Endothelial cell of umbilical vein (primary cell): ENCODE data around the gene GRID1. TPM values are rescaled to one million over a fixed set of nuclear protein-coding genes. Genes with fewer than 3 reads are reported as not detected.

ENCODE experiments used
- BruUV-seq: library from RNA; stranded (reverse); fragments of 400-500 nt; replicated peaks from 2 replicates; lab custom pipeline; 2021; lab: Mats Ljungman, UMichigan
- CTCF ChIA-PET: fragments of 300-600, 350-600 bp; sonication (Branson Sonifier 250); formaldehyde crosslinking; loops from one replicate; lab custom pipeline; 2021; ENCODE audit warnings: antibody characterized with exemption, inconsistent platforms; lab: Charles Lee
- POLR2A ChIA-PET: fragments of 300-600, 350-600 bp; sonication (Branson Sonifier 250); formaldehyde crosslinking; loops from one replicate; lab custom pipeline; 2021; ENCODE audit warnings: antibody characterized with exemption, inconsistent platforms; lab: Charles Lee
- DNase-seq: peaks from one replicate; pipeline ENCODE4 v3.0.0-alpha.2; 2011; ENCODE audit warnings: low read depth, low spot score
- FAIRE-seq: peaks from 2 replicates; lab custom pipeline; 2011; peaks lifted over from hg19 to GRCh38; lab: Jason Lieb, UNC
- H2AFZ ChIP-seq: 2 replicates; pipeline ENCODE4 v1.6.0; 2012; ENCODE audit warnings: low read depth, low read length, control low read depth, inconsistent platforms
- H3K27ac ChIP-seq: 2 replicates; pipeline ENCODE4 v1.5.1; 2011; ENCODE audit warnings: low read depth, mild to moderate bottlenecking, control low read depth, low read length, moderate library complexity; ENCODE audit not compliant: insufficient read depth
- H3K27me3 ChIP-seq, 2 experiments: 2 replicates each; pipeline versions ENCODE4 v1.6.0 to v1.6.1; 2011; ENCODE audit warnings: low read length in 2 of 2, mixed read lengths in 1 of 2; ENCODE audit not compliant: control insufficient read depth in 2 of 2, insufficient read depth in 2 of 2
- H3K36me3 ChIP-seq, 2 experiments: 2 replicates in 1 of 2; 3 replicates in 1 of 2; pipeline ENCODE4 v1.5.1; 2011; ENCODE audit warnings: low read length in 2 of 2, mild to moderate bottlenecking in 1 of 2, moderate library complexity in 1 of 2; ENCODE audit not compliant: control insufficient read depth in 2 of 2, insufficient read depth in 2 of 2; ENCODE audit errors: extremely low read depth in 1 of 2
- H3K4me1 ChIP-seq: 3 replicates; pipeline ENCODE4 v1.5.1; 2011; ENCODE audit warnings: mild to moderate bottlenecking, low read length; ENCODE audit not compliant: control insufficient read depth, insufficient read depth; ENCODE audit errors: extremely low read depth
- H3K4me2 ChIP-seq: 2 replicates; pipeline ENCODE4 v1.6.1; 2011; ENCODE audit warnings: low read length, control low read depth, mixed read lengths; ENCODE audit not compliant: insufficient read depth
- H3K4me3 ChIP-seq, 3 experiments: fragments of 200-600 bp in 1 of 3; sonication (generic), shearing (Covaris generic) in 1 of 3; replicated peaks in 1 of 3; 2 replicates each; pipeline ENCODE4 v1.5.1; 2011 to 2016; ENCODE audit warnings: control low read depth in 3 of 3, low read length in 3 of 3, mild to moderate bottlenecking in 2 of 3, inconsistent platforms in 1 of 3, low read depth in 1 of 3, moderate library complexity in 1 of 3; ENCODE audit not compliant: insufficient read depth in 1 of 3
- H3K79me2 ChIP-seq: 2 replicates; pipeline ENCODE4 v1.6.0; 2012; ENCODE audit warnings: low read length, inconsistent platforms; ENCODE audit not compliant: control insufficient read depth, insufficient read depth
- H3K9ac ChIP-seq: replicated peaks from 2 replicates; pipeline ENCODE3; 2011; ENCODE audit warnings: low read length, control low read depth; ENCODE audit not compliant: insufficient read depth; ENCODE audit errors: extremely low read depth
- H3K9me1 ChIP-seq: replicated peaks from 3 replicates; pipeline ENCODE4 v1.6.0; 2011; ENCODE audit warnings: mild to moderate bottlenecking, low read length; ENCODE audit not compliant: control insufficient read depth, insufficient read depth; ENCODE audit errors: extremely low read depth
- H3K9me3 ChIP-seq: replicated peaks from 2 replicates; pipeline ENCODE4 v1.5.1; 2012; ENCODE audit warnings: low read length, inconsistent platforms; ENCODE audit not compliant: control insufficient read depth, insufficient read depth
- H4K20me1 ChIP-seq: replicated peaks from 2 replicates; pipeline ENCODE3; 2011; ENCODE audit warnings: mild to moderate bottlenecking, low read length; ENCODE audit not compliant: control insufficient read depth, insufficient read depth; ENCODE audit errors: extremely low read depth
- EZH2 ChIP-seq: IDR thresholded peaks from 2 replicates; pipeline ENCODE4 v1.6.1; 2012; ENCODE audit warnings: borderline replicate concordance, low read depth, mild to moderate bottlenecking, moderate library complexity, low read length, inconsistent platforms; ENCODE audit not compliant: severe bottlenecking
- FOS ChIP-seq: IDR thresholded peaks from 2 replicates; pipeline ENCODE4 v1.6.1; 2011; ENCODE audit warnings: mild to moderate bottlenecking, low read length, moderate library complexity, borderline replicate concordance; ENCODE audit not compliant: insufficient read depth
- GATA2 ChIP-seq: IDR thresholded peaks from 2 replicates; pipeline ENCODE4 v1.7.0; 2011; ENCODE audit warnings: low read depth, mild to moderate bottlenecking, moderate library complexity, mixed read lengths, low read length; ENCODE audit not compliant: insufficient read length, insufficient read depth
- JUN ChIP-seq: IDR thresholded peaks from 2 replicates; pipeline ENCODE4 v1.6.1; 2011; ENCODE audit warnings: borderline replicate concordance, low read depth; ENCODE audit not compliant: insufficient read length, insufficient read depth
- MYC ChIP-seq: IDR thresholded peaks from one replicate; pipeline ENCODE4 v1.6.1; 2011; ENCODE audit warnings: mild to moderate bottlenecking, low read depth, low read length
- POLR2A ChIP-seq: IDR thresholded peaks from 2 replicates; pipeline ENCODE4 v1.6.1; 2012; ENCODE audit warnings: low read depth, mild to moderate bottlenecking, control low read depth, low read length
- POLR2AphosphoS5 ChIP-seq: IDR thresholded peaks from 2 replicates; pipeline ENCODE4 v1.6.1; 2012; ENCODE audit warnings: low read depth, mild to moderate bottlenecking, control low read depth, low read length, moderate library complexity; ENCODE audit not compliant: insufficient read depth
- dilution Hi-C: fragments of 300-500 bp; cut with MboI; formaldehyde crosslinking; loops from one replicate; pipeline ENCODE4 v1.15.0; 2019; ENCODE audit warnings: low sequenced_read_pairs; ENCODE audit not compliant: extremely low pct_ligation_motif_present
- intact Hi-C: fragments of 100-400 bp; cut with micrococcal nuclease; formaldehyde crosslinking; loops from one replicate; pipeline ENCODE4 v1.10.0; 2022
- polyA plus RNA-seq, 4 experiments: library from polyadenylated mRNA; depleted of rRNA in 3 of 4; stranded (reverse) in 3 of 4; unstranded in 1 of 4; fragments of >200 nt; gene quantifications; 2 replicates each; pipeline versions ENCODE4 v1.2.1 to v1.2.3, GENCODE V29; 2011 to 2012; ENCODE audit warnings: missing spikeins in 1 of 4
- total RNA-seq: library from RNA; stranded (reverse); gene quantifications from 2 replicates; pipeline ENCODE4 v1.2.3, GENCODE V29; 2021
- TF ChIP-seq, protein P1 (sequence below), 2 donors: IDR thresholded peaks; 1 replicate in 1 of 2; 2 replicates in 1 of 2; pipeline ENCODE4 v1.5.1; 2011; ENCODE audit warnings: low read length in 2 of 2, mild to moderate bottlenecking in 2 of 2, moderate library complexity in 2 of 2, control low read depth in 1 of 2, inconsistent platforms in 1 of 2, low read depth in 1 of 2; ENCODE audit not compliant: insufficient read depth in 1 of 2; ENCODE audit errors: extremely low read depth in 1 of 2
- TF ChIP-seq, protein P2 (sequence below): IDR thresholded peaks from 2 replicates; pipeline ENCODE4 v1.6.1; 2011; ENCODE audit not compliant: insufficient read depth, insufficient read length

GRID1 gene
- total and polyA plus RNA-seq, 2 donors (not counting 3 experiments of a cell fraction or from before 2014, with no cell fraction given), result not detected

DNA sequence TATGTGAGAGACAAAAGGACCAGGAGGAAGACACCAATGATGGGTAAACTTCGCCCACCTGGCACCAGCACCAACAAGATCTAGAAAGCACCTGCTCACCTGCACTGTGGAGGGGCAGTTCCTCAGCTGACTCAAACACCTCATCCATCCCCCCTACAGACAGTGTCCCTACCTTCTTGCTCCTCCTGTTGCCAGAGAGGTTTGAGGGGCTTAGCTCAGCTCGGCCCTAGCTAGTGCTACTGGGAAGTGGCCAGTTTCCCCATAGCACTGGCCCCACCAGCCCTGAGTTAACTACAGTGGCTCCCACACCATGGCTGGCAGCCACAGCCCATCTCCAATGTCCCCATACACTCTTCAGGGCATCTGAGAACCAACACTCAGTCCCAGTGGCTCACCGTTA lies 70.8 kb downstream of the GRID1 start:
- TF ChIP-seq JUN, result no peak
- TF ChIP-seq, protein P1, sequence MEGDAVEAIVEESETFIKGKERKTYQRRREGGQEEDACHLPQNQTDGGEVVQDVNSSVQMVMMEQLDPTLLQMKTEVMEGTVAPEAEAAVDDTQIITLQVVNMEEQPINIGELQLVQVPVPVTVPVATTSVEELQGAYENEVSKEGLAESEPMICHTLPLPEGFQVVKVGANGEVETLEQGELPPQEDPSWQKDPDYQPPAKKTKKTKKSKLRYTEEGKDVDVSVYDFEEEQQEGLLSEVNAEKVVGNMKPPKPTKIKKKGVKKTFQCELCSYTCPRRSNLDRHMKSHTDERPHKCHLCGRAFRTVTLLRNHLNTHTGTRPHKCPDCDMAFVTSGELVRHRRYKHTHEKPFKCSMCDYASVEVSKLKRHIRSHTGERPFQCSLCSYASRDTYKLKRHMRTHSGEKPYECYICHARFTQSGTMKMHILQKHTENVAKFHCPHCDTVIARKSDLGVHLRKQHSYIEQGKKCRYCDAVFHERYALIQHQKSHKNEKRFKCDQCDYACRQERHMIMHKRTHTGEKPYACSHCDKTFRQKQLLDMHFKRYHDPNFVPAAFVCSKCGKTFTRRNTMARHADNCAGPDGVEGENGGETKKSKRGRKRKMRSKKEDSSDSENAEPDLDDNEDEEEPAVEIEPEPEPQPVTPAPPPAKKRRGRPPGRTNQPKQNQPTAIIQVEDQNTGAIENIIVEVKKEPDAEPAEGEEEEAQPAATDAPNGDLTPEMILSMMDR (IDR thresholded peaks at IDR 0.05; ENCODE audit: extremely low read depth in 1 of 2, insufficient read depth in 1 of 2, low read depth in 1 of 2, low read length in 2 of 2), result no peak
- no peak for TF ChIP-seq EZH2
- TF ChIP-seq POLR2A, result no peak
- no peak for TF ChIP-seq GATA2
- H3K79me2 ChIP-seq, result no peaks in the 10 kb centered on the region
- no peaks in the 10 kb centered on the region for H3K27me3 ChIP-seq
- no peak overlapping the region for H3K4me3 ChIP-seq
- dilution Hi-C loops, result no loop called here
- H2AFZ ChIP-seq, result no peak overlapping the region
- no peaks in the 10 kb centered on the region for H3K9me3 ChIP-seq
- no TSS peak for BruUV-seq
- FAIRE-seq (no peak), DNase-seq (no peak)
- H3K27ac ChIP-seq, result no peak overlapping the region
- ChIA-PET POLR2A (no interaction called here), CTCF (no interaction called here)
- H3K9ac ChIP-seq, result no peak overlapping the region
- H3K4me2 ChIP-seq, result no peak overlapping the region
- intact Hi-C loops, result no loop called here
- no peaks in the 10 kb centered on the region for H3K4me1 ChIP-seq
- H3K36me3 ChIP-seq, result no peaks in the 10 kb centered on the region
- H3K9me1 ChIP-seq, result no peaks in the 10 kb centered on the region
- H4K20me1 ChIP-seq, result no peaks in the 10 kb centered on the region

DNA sequence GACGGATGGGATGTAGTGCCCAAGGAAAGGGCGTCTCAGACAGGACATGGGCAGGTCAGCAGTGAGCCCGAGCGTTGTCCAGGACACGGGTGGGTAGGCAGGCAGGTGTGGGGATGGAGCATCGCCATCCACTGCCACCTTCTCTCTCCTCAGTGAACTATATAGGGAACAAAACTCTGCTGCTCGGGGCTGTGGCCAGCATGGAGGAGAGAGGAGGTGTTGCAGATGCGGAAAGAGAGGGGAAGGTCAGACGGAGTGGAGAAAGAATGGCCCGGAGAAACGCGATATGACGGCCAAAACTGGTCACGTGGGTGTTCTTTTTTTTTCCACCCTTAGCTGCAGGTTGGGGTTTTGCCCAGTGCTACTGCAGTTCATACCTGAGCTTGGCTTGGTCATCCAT lies 71.2 kb downstream of the GRID1 start:
- no peak for FAIRE-seq
- TF ChIP-seq, protein P2, sequence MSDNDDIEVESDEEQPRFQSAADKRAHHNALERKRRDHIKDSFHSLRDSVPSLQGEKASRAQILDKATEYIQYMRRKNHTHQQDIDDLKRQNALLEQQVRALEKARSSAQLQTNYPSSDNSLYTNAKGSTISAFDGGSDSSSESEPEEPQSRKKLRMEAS, result no peak
- TF ChIP-seq, protein P1 (IDR thresholded peaks at IDR 0.05; ENCODE audit: extremely low read depth in 1 of 2, insufficient read depth in 1 of 2, low read depth in 1 of 2, low read length in 2 of 2), result no peak
- TF ChIP-seq FOS (no peak), POLR2A (no peak), JUN (no peak), MYC (no peak), EZH2 (no peak), POLR2AphosphoS5 (no peak), GATA2 (no peak)
- Histone ChIP-seq H3K9ac (no peak overlapping the region), H3K4me3 (no peak overlapping the region), H3K4me1 (no peaks in the 10 kb centered on the region), H2AFZ (no peak overlapping the region), H3K9me3 (no peaks in the 10 kb centered on the region), H3K4me2 (no peak overlapping the region), H3K9me1 (no peaks in the 10 kb centered on the region), H3K27me3 (no peaks in the 10 kb centered on the region), H3K36me3 (no peaks in the 10 kb centered on the region), H3K79me2 (no peaks in the 10 kb centered on the region), H4K20me1 (no peaks in the 10 kb centered on the region), H3K27ac (no peak overlapping the region)
- no TSS peak for BruUV-seq
- dilution Hi-C loops (no loop called here), intact Hi-C loops (no loop called here)
- ChIA-PET POLR2A (no interaction called here), CTCF (no interaction called here)
- DNase-seq, result no peak
